ENCODE data around the gene TNS4.

The TNS4 gene

GRCh38 chr17:40473573-40474365, 27.7 kb downstream of the TNS4 start:
- DNase-seq (ENCODE audit: low read depth in 2 of 2), result no peak

- no peak for DNase-seq (ENCODE audit: low read depth in 2 of 2)
Observed at GRCh38 chr17:40472733-40473452, 28.5 kb downstream of the TNS4 start.

- DNase-seq (ENCODE audit: low read depth in 2 of 2), result no peak
Observed at GRCh38 chr17:40471846-40472732, 29.3 kb downstream of the TNS4 start.

- peak; percentile 56 to 60 for DNase-seq (ENCODE audit: low read depth in 2 of 2)
Observed at GRCh38 chr17:40470932-40471828, 30.2 kb downstream of the TNS4 start.

- DNase-seq (ENCODE audit: low read depth in 2 of 2), result no peak
Observed at GRCh38 chr17:40469805-40470675, 31.4 kb downstream of the TNS4 start.

GRCh38 chr17:40468560-40468959, 32.9 kb downstream of the TNS4 start:
- DNase-seq (ENCODE audit: low read depth in 2 of 2), result no peak

GRCh38 chr17:40467281-40467867, 34.0 kb downstream of the TNS4 start:
- DNase-seq (ENCODE audit: low read depth in 2 of 2), result no peak

GRCh38 chr17:40466298-40466971, 35.0 kb downstream of the TNS4 start:
- DNase-seq (ENCODE audit: low read depth in 2 of 2), result no peak

- no peak for DNase-seq (ENCODE audit: low read depth in 2 of 2)
Observed at GRCh38 chr17:40464392-40464855, 37.0 kb downstream of the TNS4 start.

GRCh38 chr17:40463122-40463550, 38.3 kb downstream of the TNS4 start:
- DNase-seq (ENCODE audit: low read depth in 2 of 2), result no peak

- DNase-seq (ENCODE audit: low read depth in 2 of 2), result no peak
Observed at GRCh38 chr17:40462343-40463121, 38.9 kb downstream of the TNS4 start.

- no peak for DNase-seq (ENCODE audit: low read depth in 2 of 2)
Observed at GRCh38 chr17:40461732-40462342, 39.6 kb downstream of the TNS4 start.

GRCh38 chr17:40460968-40461731, 40.3 kb downstream of the TNS4 start:
- DNase-seq (ENCODE audit: low read depth in 2 of 2), result no peak

GRCh38 chr17:40460604-40460967, 40.8 kb downstream of the TNS4 start:
- no peak for DNase-seq (ENCODE audit: low read depth in 2 of 2)

GRCh38 chr17:40459636-40460603, 41.5 kb downstream of the TNS4 start:
- no peak for DNase-seq (ENCODE audit: low read depth in 2 of 2)

Data from fibroblast of skin of left quadriceps (primary cell).